GM12878 (cell line): ENCODE measurements around the gene CEP89. TPM values are rescaled to one million over a fixed set of nuclear protein-coding genes. Genes with fewer than 3 reads are reported as not detected.
"Not testable (repeated sequence)": the region's sequence is repeated elsewhere in the genome, so short reads cannot be mapped to it uniquely, and the experiment has no call there.

ENCODE experiments used
- ATAC-seq: fragments of 200-7000 bp; cut with Tn5 transposase; 3 replicates; pipeline ENCODE4 v1.9.1; 2020; ENCODE audit warnings: mild to moderate bottlenecking, moderate library complexity
- BruUV-seq: library from RNA; stranded (reverse); fragments of 400-500 nt; replicated peaks from 2 replicates; lab custom pipeline; 2021; lab: Mats Ljungman, UMichigan
- CTCF ChIA-PET: fragments of 300-600 bp; sonication (Branson Sonifier 250); formaldehyde crosslinking; extraction: SDS; loops from one replicate; lab custom pipeline; 2021; ENCODE audit warnings: inconsistent platforms; lab: Yijun Ruan, JAX
- POLR2A ChIA-PET: fragments of 350-600 bp; formaldehyde crosslinking; extraction: SDS; loops from one replicate; lab custom pipeline; 2021; ENCODE audit warnings: inconsistent platforms; lab: Charles Lee
- RAD21 ChIA-PET: fragments of 300-600 bp; sonication (Branson Sonifier 250); formaldehyde crosslinking; loops from one replicate; lab custom pipeline; 2023; ENCODE audit warnings: antibody characterized with exemption; ENCODE audit not compliant: unreplicated experiment; lab: Charles Lee
- SMC1A ChIA-PET: fragments of 300-600 bp; sonication (Branson Sonifier 250); formaldehyde crosslinking; loops from one replicate; lab custom pipeline; 2023; ENCODE audit not compliant: unreplicated experiment, uncharacterized antibody; lab: Charles Lee
- DNase-seq: peaks from one replicate; pipeline ENCODE4 v3.0.0-alpha.2; 2011; ENCODE audit warnings: low read depth, low spot score
- FAIRE-seq: peaks from 3 replicates; lab custom pipeline; 2011; peaks lifted over from hg19 to GRCh38; lab: Jason Lieb, UNC
- H2AFZ ChIP-seq: 2 replicates; pipeline ENCODE4 v1.6.0; 2011; ENCODE audit warnings: low read depth, low read length, control low read depth; ENCODE audit not compliant: control insufficient read depth
- H3K27ac ChIP-seq: 2 replicates; pipeline ENCODE4 v1.5.1; 2011; ENCODE audit warnings: control low read depth; ENCODE audit not compliant: control insufficient read depth, insufficient read depth
- H3K27me3 ChIP-seq, 2 experiments: replicated peaks in 1 of 2; 2 replicates each; pipeline versions ENCODE4 v1.6.0 to v1.6.1; 2011; ENCODE audit warnings: low read length in 1 of 2; ENCODE audit not compliant: control insufficient read depth in 2 of 2, insufficient read depth in 2 of 2
- H3K36me3 ChIP-seq, 2 experiments: 2 replicates each; pipeline ENCODE4 v1.5.1; 2011; ENCODE audit warnings: low read length in 1 of 2; ENCODE audit not compliant: control insufficient read depth in 2 of 2, insufficient read depth in 2 of 2
- H3K4me1 ChIP-seq: 2 replicates; pipeline ENCODE4 v1.6.1; 2011; ENCODE audit warnings: mild to moderate bottlenecking, low read length, moderate library complexity, mixed read lengths; ENCODE audit not compliant: control insufficient read depth, insufficient read depth
- H3K4me2 ChIP-seq: 2 replicates; pipeline ENCODE4 v1.6.0; 2011; ENCODE audit warnings: control low read depth; ENCODE audit not compliant: control insufficient read depth, insufficient read depth
- H3K4me3 ChIP-seq: fragments of 200-600 bp; sonication (generic); 2 replicates; pipeline ENCODE4 v1.5.1; 2016
- H3K79me2 ChIP-seq: 2 replicates; pipeline ENCODE4 v1.6.0; 2011; ENCODE audit warnings: low read length; ENCODE audit not compliant: control insufficient read depth, insufficient read depth
- H3K9ac ChIP-seq: 2 replicates; pipeline ENCODE4 v1.8.0; 2011; ENCODE audit warnings: low read length, control low read depth, mixed read lengths; ENCODE audit not compliant: control insufficient read depth, insufficient read depth
- H3K9me3 ChIP-seq: replicated peaks from 3 replicates; pipeline ENCODE4 v1.5.1; 2011; ENCODE audit warnings: mild to moderate bottlenecking, low read length; ENCODE audit not compliant: control insufficient read depth, insufficient read depth
- H4K20me1 ChIP-seq: 2 replicates; pipeline ENCODE4 v1.6.0; 2011; ENCODE audit not compliant: control insufficient read depth, insufficient read depth
- EED ChIP-seq: sonication (generic); IDR thresholded peaks from 2 replicates; pipeline ENCODE4 v1.6.1; 2016; ENCODE audit warnings: antibody characterized with exemption, low read depth
- EGR1 ChIP-seq, 2 experiments: IDR thresholded peaks; 1 replicate in 1 of 2; 2 replicates in 1 of 2; pipeline ENCODE4 v1.6.1; 2011 to 2012; ENCODE audit warnings: low read depth in 2 of 2, low read length in 2 of 2, borderline replicate concordance in 1 of 2, mild to moderate bottlenecking in 1 of 2, moderate library complexity in 1 of 2
- NFYA ChIP-seq: IDR thresholded peaks from 2 replicates; pipeline ENCODE4 v1.6.1; 2011; ENCODE audit warnings: low read depth, mild to moderate bottlenecking, low read length, improper control_type of control experiment, borderline replicate concordance
- NFYB ChIP-seq: IDR thresholded peaks from 2 replicates; pipeline ENCODE4 v1.6.1; 2011; ENCODE audit warnings: low read depth, mild to moderate bottlenecking, low read length, improper control_type of control experiment, moderate library complexity; ENCODE audit not compliant: insufficient read depth
- SMARCA5 ChIP-seq: fragments of 450-650 bp; IDR thresholded peaks from 2 replicates; pipeline ENCODE4 v1.6.1; 2017; ENCODE audit warnings: mild to moderate bottlenecking
- YY1 ChIP-seq: IDR thresholded peaks from 2 replicates; pipeline ENCODE4 v1.6.1; 2011; ENCODE audit warnings: low read depth, mild to moderate bottlenecking, low read length
- WGBS: methylation state at CpG from one replicate; pipeline ENCODE4 v1.1.6; 2016; ENCODE audit warnings: low lambda C conversion rate; ENCODE audit not compliant: insufficient replicate concordance, insufficient coverage; ENCODE audit errors: missing lambda C conversion rate; 5-methylcytosine and 5-hydroxymethylcytosine counted together
- in situ Hi-C: fragments of 300-500 bp; cut with MboI; formaldehyde crosslinking; loops from 9 replicates; pipeline ENCODE4 v1.14.3; 2018; ENCODE audit warnings: mixed read lengths
- intact Hi-C: fragments of 100-400 bp; cut with micrococcal nuclease; formaldehyde crosslinking; loops from one replicate; pipeline ENCODE4 v1.14.2; 2022; ENCODE audit not compliant: unreplicated experiment
- polyA plus RNA-seq, 11 experiments: library from polyadenylated mRNA; depleted of rRNA in 4 of 11; unstranded in 6 of 11; stranded (reverse) in 5 of 11; fragments of >200 nt; fragmentation: Nextera tagmentation in 4 of 11; fragmentation: Illumina TruSeq in 1 of 11; extraction: Ambion mirVana in 4 of 11; extraction: Trizol in 1 of 11; gene quantifications; 1 replicate in 1 of 11; 2 replicates in 10 of 11; pipeline versions ENCODE4 v1.2.1 to v1.2.3, GENCODE V29; 2011 to 2016; ENCODE audit warnings: inconsistent platforms in 2 of 11, missing spikeins in 2 of 11, low read depth in 1 of 11
- total RNA-seq, 4 experiments: library from RNA; depleted of rRNA in 3 of 4; stranded (reverse); fragments of >200 nt in 3 of 4; fragmentation: Illumina TruSeq in 1 of 4; extraction: Trizol in 1 of 4; gene quantifications; 2 replicates each; pipeline versions ENCODE4 v1.2.1 to v1.2.3, GENCODE V29; 2013 to 2021

Gene CEP89
- total and polyA plus RNA-seq, 10 of the 15 experiments (the other 5 are each of a cell fraction or from before 2014, with no cell fraction given) = 6.0 to 19.3 (median 10.2) TPM

DNA sequence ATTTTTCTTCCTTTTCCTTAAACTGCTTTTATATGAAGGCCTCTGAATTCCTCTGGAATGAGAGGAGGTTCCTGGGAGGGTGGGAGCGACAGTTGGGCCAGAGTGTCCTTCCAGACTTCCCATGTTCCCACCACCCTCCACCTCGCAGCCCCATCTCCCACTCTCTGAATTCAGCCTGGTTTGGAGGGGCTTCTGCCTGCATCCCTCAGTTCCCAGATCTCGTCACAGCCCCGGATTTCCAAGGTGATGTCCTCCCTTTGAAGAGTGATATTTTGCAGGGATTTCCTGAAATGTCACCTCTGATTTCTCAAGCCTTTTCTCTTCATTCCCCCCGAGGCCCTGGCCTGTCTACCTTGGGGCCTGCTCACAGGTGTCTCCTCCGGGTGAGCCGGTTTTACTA is 85.5 kb downstream of the CEP89 start:
- H3K4me3 ChIP-seq = no peak overlapping the region
- peaks cover 0 to 4% of the 10 kb centered on the region in 2 experiments; a peak in 1 of 4 replicates for H3K36me3 ChIP-seq
- in situ Hi-C loops = no loop called here
- no peak overlapping the region for H3K27ac ChIP-seq
- SMC1A ChIA-PET = no interaction called here
- TF ChIP-seq NFYA (no peak), EED (no peak), YY1 (no peak), EGR1 (IDR thresholded peaks at IDR 0.05; ENCODE audit: borderline replicate concordance in 1 of 2, low read depth in 2 of 2, low read length in 2 of 2) (no peak), SMARCA5 (no peak), NFYB (no peak)
- H3K9me3 ChIP-seq = no peaks in the 10 kb centered on the region; the same call in 2 of the 3 replicates
- BruUV-seq = no TSS peak
- H4K20me1 ChIP-seq = no peaks in the 10 kb centered on the region
- DNase-seq (no peak), FAIRE-seq (no peak), ATAC-seq (no peak)
- intact Hi-C loops = no loop called here
- no peak overlapping the region for H3K4me2 ChIP-seq
- no peaks in the 10 kb centered on the region for H3K79me2 ChIP-seq
- RAD21 ChIA-PET = no interaction called here
- CTCF ChIA-PET = no interaction called here
- no peaks in the 10 kb centered on the region for H3K4me1 ChIP-seq
- no peak overlapping the region for H3K9ac ChIP-seq
- H3K27me3 ChIP-seq = no peaks in the 10 kb centered on the region
- 67% methylated on average over 7 of the region's 7 CpGs for WGBS
- no peak overlapping the region for H2AFZ ChIP-seq
- POLR2A ChIA-PET = no interaction called here

DNA sequence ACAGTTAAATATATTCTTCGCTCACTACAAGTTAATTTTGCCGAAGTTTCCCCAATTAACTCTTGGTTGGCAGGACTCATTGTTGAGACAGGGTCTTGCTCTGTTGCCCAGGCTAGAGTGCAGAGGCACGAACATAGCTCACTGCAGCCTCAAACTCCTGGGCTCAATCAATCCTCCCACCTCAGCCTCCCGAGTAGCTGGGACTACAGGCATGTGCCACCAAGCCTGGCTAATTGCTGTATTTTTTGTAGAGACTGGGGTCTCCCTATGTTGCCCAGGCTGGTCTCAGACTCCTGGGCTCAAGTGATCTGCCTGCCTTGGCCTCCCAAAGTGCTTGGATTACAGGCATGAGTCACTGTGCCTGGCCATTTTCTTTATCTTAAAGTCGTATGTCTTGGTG is 86.5 kb downstream of the CEP89 start:
- H3K4me3 ChIP-seq, POLR2A ChIA-PET, RAD21 ChIA-PET, H3K27me3 ChIP-seq, H3K9me3 ChIP-seq, DNase-seq, ATAC-seq, H2AFZ ChIP-seq, H3K27ac ChIP-seq, FAIRE-seq, H3K4me2 ChIP-seq, H3K4me1 ChIP-seq, in situ Hi-C loops, BruUV-seq, H3K79me2 ChIP-seq, intact Hi-C loops, H4K20me1 ChIP-seq, H3K9ac ChIP-seq, H3K36me3 ChIP-seq: not testable (repeated sequence)
- ChIA-PET CTCF (interaction anchor here (1.5 kb wide), 1 partner anchor 286 kb away, joined by 5 read pairs; no protein-coding TSS in a partner anchor), SMC1A (interaction anchor here (1.0 kb wide), 1 partner anchor 65 kb away, joined by 3 read pairs; no protein-coding TSS in a partner anchor)
- 72% methylated on average over 5 of the region's 5 CpGs for WGBS
